Midbrain (tissue), 1 donor: ENCODE results near the gene LAMB4.
"Not testable (repeated sequence)": the region's sequence is repeated elsewhere in the genome, so short reads cannot be mapped to it uniquely, and the experiment has no call there.

ENCODE experiments used
- DNase-seq: peaks from one replicate; lab custom pipeline; 2025; lab: John Stamatoyannopoulos, UW

The LAMB4 gene

GRCh38 chr7:108048422-108048821, 81.7 kb downstream of the LAMB4 start:
- no peak for DNase-seq

GRCh38 chr7:108046952-108047506, 83.1 kb downstream of the LAMB4 start:
- DNase-seq = no peak

DNA sequence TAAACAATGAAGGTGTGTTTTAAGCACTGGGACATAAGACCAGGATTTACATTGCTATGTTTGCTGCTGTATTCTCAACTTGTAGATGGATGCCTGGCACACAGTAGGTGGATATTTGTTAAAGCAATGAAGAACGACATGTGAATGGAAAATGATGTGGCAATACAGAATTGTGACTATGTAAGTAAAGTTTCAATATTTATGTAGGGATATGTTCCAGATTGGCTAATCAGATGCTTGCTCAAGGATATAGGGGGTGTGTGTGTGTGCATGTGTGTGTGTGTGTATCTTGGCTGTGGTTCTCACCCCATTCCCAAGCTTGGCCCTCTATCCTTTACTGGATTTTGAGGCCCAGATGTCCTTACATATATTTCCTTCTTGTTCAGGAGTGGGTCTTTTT, 84.5 kb downstream of the LAMB4 start:
- DNase-seq = no peak

GRCh38 chr7:108045154-108045553, 85.0 kb downstream of the LAMB4 start:
- DNase-seq = no peak

DNA sequence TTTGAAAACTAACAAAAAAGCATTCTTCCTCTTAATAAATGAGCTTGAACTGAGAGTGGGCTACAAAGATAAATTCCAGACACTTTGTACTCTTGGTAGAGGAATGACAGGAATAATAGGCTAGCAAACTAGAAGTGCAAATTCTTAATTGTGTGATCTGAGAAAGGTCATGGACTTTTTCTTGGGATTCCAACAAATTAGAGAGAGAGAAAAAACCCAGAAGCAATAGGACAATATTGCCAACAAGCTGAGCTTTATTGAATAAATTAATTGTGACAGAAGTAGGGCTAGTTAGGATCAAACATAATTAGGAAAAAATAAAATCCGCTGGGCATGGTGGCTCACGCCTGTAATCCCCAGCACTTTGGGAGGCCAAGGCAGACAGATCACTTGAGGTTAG, 85.8 kb downstream of the LAMB4 start:
- DNase-seq = no peak

GRCh38 chr7:108038986-108039385, 91.2 kb downstream of the LAMB4 start:
- no peak for DNase-seq

GRCh38 chr7:108037741-108038140, 92.4 kb downstream of the LAMB4 start:
- DNase-seq = no peak

GRCh38 chr7:108037140-108037539, 93.0 kb downstream of the LAMB4 start:
- DNase-seq = no peak

GRCh38 chr7:108034586-108034985, 95.6 kb downstream of the LAMB4 start:
- DNase-seq = no peak

- no peak for DNase-seq
Measured at GRCh38 chr7:108033776-108034497, 96.2 kb downstream of the LAMB4 start.

- DNase-seq = not testable (repeated sequence)
Measured at GRCh38 chr7:108033309-108033708, 96.9 kb downstream of the LAMB4 start.

DNA sequence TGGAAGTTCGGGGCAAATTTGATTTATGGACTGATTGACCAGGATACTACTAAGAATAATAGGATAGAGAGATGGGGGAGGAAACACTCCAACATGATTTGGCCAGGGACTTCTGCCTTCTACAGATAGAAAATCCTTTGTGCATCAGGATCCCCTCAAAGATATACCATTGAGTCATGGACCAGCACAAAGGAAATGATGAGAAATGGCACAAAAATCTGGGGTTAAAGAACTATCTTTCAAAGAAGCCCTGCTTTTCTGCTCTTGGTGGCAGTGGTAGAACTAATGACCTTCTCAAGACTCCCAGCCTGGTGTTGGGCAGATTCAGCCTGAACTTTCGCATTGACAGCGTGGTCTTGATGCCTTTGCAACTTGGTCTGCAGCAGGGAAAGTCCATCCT, 99.6 kb downstream of the LAMB4 start:
- DNase-seq = no peak

- no peak for DNase-seq
Measured at GRCh38 chr7:108029034-108029433, 101.1 kb downstream of the LAMB4 start.

GRCh38 chr7:108028111-108028510, 102.0 kb downstream of the LAMB4 start:
- DNase-seq = no peak

- no peak for DNase-seq
Measured at GRCh38 chr7:108027239-108027638, 102.9 kb downstream of the LAMB4 start.

- DNase-seq = no peak
Measured at GRCh38 chr7:108026647-108027046, 103.5 kb downstream of the LAMB4 start.

GRCh38 chr7:108026116-108026515, 104.0 kb downstream of the LAMB4 start:
- DNase-seq = no peak

- DNase-seq = no peak
Measured at GRCh38 chr7:108024538-108024937, 105.6 kb downstream of the LAMB4 start.

DNA sequence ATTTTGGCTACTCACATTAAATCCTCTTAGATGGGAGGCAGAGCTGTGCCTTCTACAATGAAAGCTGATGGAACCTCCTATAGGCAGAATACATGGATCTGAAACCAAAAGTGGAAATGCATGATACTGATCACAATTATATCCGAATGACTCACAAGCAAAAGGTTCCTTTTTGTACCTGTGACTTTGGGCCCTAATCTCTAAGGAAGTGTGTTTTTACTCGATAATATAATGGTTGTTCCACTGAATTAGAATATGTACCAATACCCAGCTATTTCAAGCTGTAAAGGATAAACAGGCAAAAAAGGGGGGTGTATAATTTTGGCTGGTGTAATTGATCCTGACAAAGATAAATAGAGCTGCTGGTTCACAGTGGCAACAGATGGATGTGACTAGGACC, 109.6 kb downstream of the LAMB4 start:
- DNase-seq = no peak

DNA sequence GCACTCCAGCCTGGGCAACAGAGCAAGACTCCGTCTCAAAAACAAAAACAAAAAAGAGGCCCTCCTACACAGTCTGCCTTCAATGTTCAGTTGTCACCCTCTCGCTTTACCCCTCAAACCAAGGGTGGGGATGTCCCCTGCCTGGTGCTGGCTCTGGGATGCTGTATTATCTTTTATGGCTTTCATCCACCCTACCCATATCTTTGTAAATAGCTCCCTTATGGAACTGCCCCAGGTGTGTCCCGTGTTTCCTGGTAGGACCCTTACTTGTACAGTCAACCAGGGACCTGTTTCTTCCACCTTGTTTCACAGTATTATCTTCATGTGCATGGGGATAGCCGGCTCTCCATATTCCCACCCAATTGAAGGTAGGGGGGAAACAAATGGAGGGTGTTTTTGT, 111.5 kb downstream of the LAMB4 start:
- DNase-seq = no peak

DNA sequence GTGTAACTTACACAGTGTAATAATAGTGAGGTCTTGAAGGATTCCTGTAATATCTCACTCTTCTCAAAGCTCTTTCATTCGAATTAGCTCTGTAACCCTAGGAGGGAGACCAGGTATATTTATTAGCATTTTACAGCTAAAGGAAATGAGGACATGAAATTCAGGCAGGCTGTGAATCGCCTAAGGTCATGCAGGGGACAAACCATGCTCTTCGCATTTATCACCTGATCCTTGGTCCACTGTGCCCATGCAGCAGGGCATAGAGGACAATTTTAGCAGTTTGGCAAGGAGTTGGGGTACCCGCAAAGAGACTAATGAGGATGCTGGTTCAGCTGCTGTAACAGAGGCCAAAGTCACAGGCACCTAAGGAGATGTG, 112.4 kb downstream of the LAMB4 start:
- DNase-seq = no peak

- no peak for DNase-seq
Measured at GRCh38 chr7:108016841-108017775, 113.1 kb downstream of the LAMB4 start.

DNA sequence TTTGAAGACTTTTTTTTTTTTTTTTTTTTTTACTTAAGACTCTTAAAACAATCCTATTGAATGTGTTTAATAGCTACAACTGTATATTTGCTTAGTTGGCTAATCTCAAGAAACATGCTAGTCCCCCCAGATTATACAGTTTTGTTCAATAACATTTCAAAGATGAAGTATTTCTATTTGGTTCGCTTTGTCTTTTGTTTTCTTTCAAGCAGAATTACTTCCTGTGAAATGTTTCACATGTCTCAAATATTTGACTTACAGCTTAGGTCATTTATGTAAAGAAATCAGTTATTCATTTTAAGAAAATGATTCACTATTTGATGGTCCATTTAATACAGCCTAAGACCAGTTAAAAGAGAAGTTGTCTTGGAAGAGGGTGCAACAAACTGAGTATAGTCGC, 114.4 kb downstream of the LAMB4 start:
- DNase-seq = no peak
